GM12892 (cell line): ENCODE results near the gene CLK1.

Experiments used
- POLR2A ChIP-seq: IDR thresholded peaks from 2 replicates; pipeline ENCODE4 v1.6.1; 2011; ENCODE audit warnings: low read depth, low read length, control low read depth
- POLR2AphosphoS5 ChIP-seq: IDR thresholded peaks from 2 replicates; pipeline ENCODE4 v1.6.1; 2011; ENCODE audit warnings: low read depth, low read length, control low read depth
- TAF1 ChIP-seq: IDR thresholded peaks from 2 replicates; pipeline ENCODE4 v1.6.1; 2011; ENCODE audit warnings: low read depth, mild to moderate bottlenecking, control low read depth, low read length, borderline replicate concordance

DNA sequence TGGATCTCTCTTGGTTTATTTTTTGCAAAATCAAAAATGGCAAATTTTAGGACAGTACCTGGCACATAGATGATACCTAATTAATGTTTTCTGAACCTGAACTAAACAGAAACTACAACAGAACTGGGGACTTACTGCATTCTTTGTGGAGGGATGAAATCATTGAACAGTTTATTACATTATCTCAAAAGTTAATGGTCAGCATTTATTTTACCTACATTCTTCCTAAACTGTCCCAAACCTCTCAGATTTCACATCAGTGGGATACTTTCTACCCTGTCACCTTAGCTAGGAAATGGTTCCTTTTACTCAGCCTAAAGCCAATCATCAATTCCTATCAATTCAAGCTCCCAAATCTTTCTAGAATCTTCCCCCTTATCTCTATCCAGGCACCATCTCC, 35.0 kb upstream of the CLK1 start:
- TF ChIP-seq POLR2A = no peak
- TF ChIP-seq POLR2AphosphoS5 = no peak
- no peak for TF ChIP-seq TAF1
